Transverse colon (tissue), 4 donors: ENCODE results near the gene C2CD4A. TPM values are rescaled to one million over a fixed set of nuclear protein-coding genes. Genes with fewer than 3 reads are reported as not detected.

Experiments used
- DNase-seq: peaks from one replicate; pipeline ENCODE4 v3.0.0-alpha.2; 2019
- H3K27ac ChIP-seq, 4 donors: fragments of 200-600 bp; sonication (generic); 2 replicates each; pipeline ENCODE4 v1.5.1; 2016 to 2018; ENCODE audit warnings: inconsistent platforms in 4 of 4
- H3K27me3 ChIP-seq: fragments of 200-600 bp; sonication (generic); 2 replicates; pipeline ENCODE4 v1.5.1; 2017; ENCODE audit warnings: inconsistent platforms
- H3K36me3 ChIP-seq, 4 donors: fragments of 200-600 bp; sonication (generic); 2 replicates each; pipeline ENCODE4 v1.5.1; 2017 to 2019; ENCODE audit warnings: inconsistent platforms in 4 of 4
- H3K4me1 ChIP-seq, 4 donors: fragments of 200-600 bp; sonication (generic); 2 replicates each; pipeline ENCODE4 v1.5.1; 2017 to 2020; ENCODE audit warnings: inconsistent platforms in 4 of 4
- H3K4me3 ChIP-seq, 4 donors: fragments of 200-600 bp; sonication (generic); 1 replicate in 1 of 4; 2 replicates in 3 of 4; pipeline versions ENCODE4 v1.5.1 to v1.6.1; 2017 to 2019; ENCODE audit warnings: inconsistent platforms in 4 of 4
- H3K9me3 ChIP-seq, 2 donors: fragments of 200-600 bp; sonication (generic); 2 replicates each; pipeline ENCODE4 v1.5.1; 2017 to 2019; ENCODE audit warnings: inconsistent platforms in 2 of 2
- CTCF ChIP-seq, 5 experiments: fragments of 200-600 bp in 3 of 5; fragments of 450-650 bp in 2 of 5; sonication (generic) in 3 of 5; IDR thresholded peaks; 1 replicate in 2 of 5; 2 replicates in 3 of 5; pipeline ENCODE4 v1.5.1; 2016 to 2017; ENCODE audit warnings: antibody characterized with exemption in 5 of 5, inconsistent platforms in 3 of 5, mild to moderate bottlenecking in 2 of 5, moderate library complexity in 1 of 5
- EP300 ChIP-seq: sonication (generic); formaldehyde crosslinking; IDR thresholded peaks from one replicate; pipeline ENCODE4 v1.6.1; 2017; ENCODE audit warnings: antibody characterized with exemption, low read depth
- POLR2A ChIP-seq: fragments of 450-650 bp; IDR thresholded peaks from one replicate; pipeline ENCODE4 v1.6.1; 2016; ENCODE audit warnings: antibody characterized with exemption, mild to moderate bottlenecking, moderate library complexity
- POLR2AphosphoS5 ChIP-seq, 3 donors: sonication (generic); formaldehyde crosslinking; IDR thresholded peaks; one replicate each; pipeline ENCODE4 v1.6.1; 2016; ENCODE audit warnings: antibody characterized with exemption in 3 of 3
- WGBS, 2 donors: methylation state at CpG; one replicate each; pipeline ENCODE4 v1.1.5; 2018; ENCODE audit warnings: low coverage in 1 of 2; 5-methylcytosine and 5-hydroxymethylcytosine counted together
- in situ Hi-C, 4 donors: fragments of 200-750 bp; cut with MboI; loops; one replicate each; pipeline versions ENCODE4 v1.15.0 to v1.15.1; 2017; ENCODE audit warnings: low sequenced_read_pairs in 3 of 4, low pct_ligation_motif_present in 1 of 4, low pct_unique_long_range_greater_than_20kb in 1 of 4
- intact Hi-C: fragments of 100-400 bp; cut with DNase I; formaldehyde crosslinking; loops from one replicate; pipeline ENCODE4 v1.15.1; 2023; ENCODE audit warnings: low total_unique reads
- total RNA-seq, 4 donors: library from RNA; depleted of rRNA; stranded (reverse); fragments of >200 nt; gene quantifications; one replicate each; pipeline ENCODE4 v1.1.0, GENCODE V29; 2016

The C2CD4A gene
- total RNA-seq, 4 donors from 2014 or later, result 0.14 to 2.8 (median 0.77) TPM

DNA sequence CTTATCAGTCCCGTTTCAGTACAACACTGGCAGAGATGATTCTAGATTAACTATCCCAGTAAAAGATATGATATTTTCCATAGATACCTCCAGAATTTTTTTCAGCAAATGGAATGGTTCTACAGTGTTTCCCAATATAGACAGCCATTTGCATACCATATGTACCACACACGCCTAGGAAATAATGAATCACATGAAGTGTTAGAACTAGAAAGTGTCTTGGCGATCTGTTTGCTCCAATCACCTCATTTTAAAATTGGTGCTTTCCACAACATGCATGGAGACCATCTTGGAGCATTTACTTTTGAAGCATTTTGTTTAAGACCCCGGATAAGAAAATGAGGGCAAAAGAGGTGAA lies 2.0 kb downstream of the C2CD4A start:
- no peaks in the 10 kb centered on the region for H3K36me3 ChIP-seq
- no peak for DNase-seq
- TF ChIP-seq CTCF (IDR thresholded peaks at IDR 0.05) (no peak), POLR2A (no peak), POLR2AphosphoS5 (IDR thresholded peaks at IDR 0.05) (no peak), EP300 (no peak)
- peak overlapping the region; percentile 55 to 76 (median 72) for H3K27ac ChIP-seq
- H3K4me1 ChIP-seq, result peaks cover 0 to 25% (median 20%) of the 10 kb centered on the region in 4 donors
- no peaks in the 10 kb centered on the region for H3K9me3 ChIP-seq
- in situ Hi-C loops (loop anchor here in 1 of 4 donors (10.0 kb wide), 1 partner anchor 94 kb away; no protein-coding TSS in a partner anchor), intact Hi-C loops (no loop called here)
- peaks cover 17% of the 10 kb centered on the region for H3K27me3 ChIP-seq
- 24 to 49% methylated on average over 2 to 4 of the region's 4 CpGs for WGBS, 2 donors
- H3K4me3 ChIP-seq, result peak overlapping the region in 3 of 4 donors; percentile 56 to 68 (median 63)

DNA sequence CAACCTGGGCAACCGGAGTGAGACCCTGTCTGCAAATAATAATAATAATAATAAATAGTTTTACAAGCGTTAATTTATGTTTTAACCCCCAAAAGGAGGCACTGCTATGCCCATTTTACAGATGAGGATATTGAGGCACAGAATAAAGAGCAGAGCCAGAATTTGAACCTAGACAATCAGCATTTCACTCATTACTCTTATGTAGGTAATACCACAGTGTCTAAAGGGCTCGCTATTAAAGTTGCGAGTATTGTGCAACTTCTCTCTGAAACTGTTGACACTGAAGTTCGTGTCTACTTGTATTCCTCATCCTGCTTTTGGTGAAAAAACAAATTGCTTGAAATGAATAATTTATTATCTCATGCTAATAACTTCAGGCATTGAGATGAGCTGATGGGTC lies 2.8 kb downstream of the C2CD4A start:
- no peak for TF ChIP-seq CTCF (IDR thresholded peaks at IDR 0.05)
- no peak for TF ChIP-seq EP300
- TF ChIP-seq POLR2A, result no peak
- TF ChIP-seq POLR2AphosphoS5 (IDR thresholded peaks at IDR 0.05), result no peak
- peaks cover 0 to 25% (median 20%) of the 10 kb centered on the region in 4 donors for H3K4me1 ChIP-seq
- H3K27me3 ChIP-seq, result peaks cover 22% of the 10 kb centered on the region
- intact Hi-C loops, result no loop called here
- H3K9me3 ChIP-seq, result no peaks in the 10 kb centered on the region
- WGBS, 2 donors, result 80 to 84% methylated on average over 4 to 5 of the region's 5 CpGs
- in situ Hi-C loops, result loop anchor here in 1 of 4 donors (10.0 kb wide), 1 partner anchor 95 kb away; no protein-coding TSS in a partner anchor
- no peak overlapping the region for H3K27ac ChIP-seq
- no peak for DNase-seq
- H3K4me3 ChIP-seq, result no peak overlapping the region
- no peaks in the 10 kb centered on the region for H3K36me3 ChIP-seq

DNA sequence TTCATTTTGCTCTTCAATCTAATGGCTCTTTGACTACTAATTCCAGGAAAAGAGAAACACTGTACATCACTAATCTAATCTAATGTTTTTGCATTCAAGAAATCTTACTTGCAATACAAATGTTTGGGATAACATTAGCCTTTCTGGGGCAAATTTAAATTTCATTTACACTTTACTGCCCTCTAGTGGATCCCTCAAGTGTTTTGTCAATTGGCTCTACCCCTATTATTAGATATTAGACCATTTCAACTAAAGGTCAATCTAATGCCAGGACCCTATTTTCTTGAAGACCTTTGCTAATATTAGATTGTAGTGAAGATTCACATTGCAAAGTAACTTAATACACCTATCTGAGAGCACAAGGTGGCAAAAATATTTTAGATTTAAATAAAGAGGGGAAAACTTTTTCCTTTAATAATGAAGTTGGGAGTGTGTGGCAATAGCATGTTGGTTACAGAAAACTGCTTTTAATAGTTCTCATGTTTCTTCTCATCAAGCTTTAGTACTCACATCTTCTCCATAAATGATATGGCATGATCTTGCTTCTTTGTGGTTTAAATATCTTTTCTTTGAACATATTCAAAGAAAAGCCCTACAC lies 5.0 kb downstream of the C2CD4A start:
- no peak for DNase-seq
- TF ChIP-seq POLR2AphosphoS5 (IDR thresholded peaks at IDR 0.05), result no peak
- peak; percentile 48 to 77 (median 68) for TF ChIP-seq CTCF (IDR thresholded peaks at IDR 0.05)
- no peak for TF ChIP-seq POLR2A
- no peak for TF ChIP-seq EP300
- intact Hi-C loops, result loop anchor here (10.0 kb wide), 1 partner anchor 233 kb away; no protein-coding TSS in a partner anchor
- Histone ChIP-seq H3K4me3 (no peak overlapping the region), H3K27me3 (peaks cover 10% of the 10 kb centered on the region), H3K27ac (no peak overlapping the region), H3K4me1 (peaks cover 0 to 19% (median 14%) of the 10 kb centered on the region in 4 donors), H3K36me3 (no peaks in the 10 kb centered on the region), H3K9me3 (no peaks in the 10 kb centered on the region)
- in situ Hi-C loops, result loop anchor here in 1 of 4 donors (10.0 kb wide), 1 partner anchor 97 kb away; no protein-coding TSS in a partner anchor

- Histone ChIP-seq H3K4me1 (no peaks in the 10 kb centered on the region), H3K4me3 (no peak overlapping the region), H3K36me3 (no peaks in the 10 kb centered on the region), H3K27ac (no peak overlapping the region), H3K27me3 (peaks cover 7% of the 10 kb centered on the region), H3K9me3 (no peaks in the 10 kb centered on the region)
- TF ChIP-seq EP300 (no peak), CTCF (IDR thresholded peaks at IDR 0.05) (no peak), POLR2AphosphoS5 (IDR thresholded peaks at IDR 0.05) (no peak), POLR2A (no peak)
- intact Hi-C loops, result loop anchor here (10.0 kb wide), 1 partner anchor 229 kb away; no protein-coding TSS in a partner anchor
- DNase-seq, result peak; percentile 19
- in situ Hi-C loops, result loop anchor here in 1 of 4 donors (10.0 kb wide), 1 partner anchor 101 kb away; no protein-coding TSS in a partner anchor
- 50 to 60% methylated on average over 2 to 9 of the region's 9 CpGs for WGBS, 2 donors
These were observed 9.0 kb downstream of the C2CD4A start for GRCh38 chr15:62075595-62076277.
